Medulla oblongata (tissue), 1 donor: ENCODE measurements around the gene MMP25.

Experiments
- DNase-seq: peaks from one replicate; pipeline ENCODE4 v3.0.0-alpha.2; 2015; ENCODE audit errors: extremely low spot score

MMP25 gene

DNA sequence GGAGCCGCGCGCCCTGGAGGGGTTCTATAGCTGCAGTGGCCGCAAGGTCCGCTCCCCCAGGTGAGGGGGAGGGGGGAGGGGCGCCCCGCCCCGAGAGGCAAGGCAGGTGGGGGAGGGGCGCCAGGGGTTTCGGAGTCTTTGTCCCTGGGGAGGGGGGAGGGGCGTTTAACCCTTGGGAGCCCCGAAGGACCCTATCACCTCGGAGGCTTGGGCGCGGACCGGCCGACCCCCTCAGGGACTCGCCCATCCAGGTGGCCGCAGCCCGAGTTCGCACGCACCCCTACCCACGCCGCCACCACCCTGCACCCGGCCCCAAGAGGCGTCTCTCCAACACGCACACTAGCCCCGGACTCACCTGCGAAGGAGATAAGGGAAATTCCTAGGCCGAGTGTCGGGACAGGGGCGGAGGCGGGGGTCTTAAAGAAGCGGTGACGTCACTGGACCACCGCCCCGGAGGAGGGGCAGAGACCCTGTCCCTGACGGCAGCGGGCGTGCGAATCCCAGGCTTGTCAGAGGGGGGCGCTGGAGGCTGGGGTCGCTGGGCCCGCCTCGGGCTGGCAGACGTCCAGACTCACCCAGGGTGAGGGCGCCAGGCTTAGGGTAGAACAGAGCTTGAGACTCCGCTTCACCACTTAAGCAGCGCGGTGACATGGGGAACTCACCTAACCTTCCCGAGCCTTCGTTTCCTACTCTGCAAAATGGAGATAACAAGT lies 28.4 kb upstream of the MMP25 start, which contains the start of gene CLDN6:
TSS of gene CLDN6 (minus strand) at position 390 of the 713 bp plus-strand sequence. CDS start 2,162 bp downstream, outside the sequence.
- no peak for DNase-seq

DNA sequence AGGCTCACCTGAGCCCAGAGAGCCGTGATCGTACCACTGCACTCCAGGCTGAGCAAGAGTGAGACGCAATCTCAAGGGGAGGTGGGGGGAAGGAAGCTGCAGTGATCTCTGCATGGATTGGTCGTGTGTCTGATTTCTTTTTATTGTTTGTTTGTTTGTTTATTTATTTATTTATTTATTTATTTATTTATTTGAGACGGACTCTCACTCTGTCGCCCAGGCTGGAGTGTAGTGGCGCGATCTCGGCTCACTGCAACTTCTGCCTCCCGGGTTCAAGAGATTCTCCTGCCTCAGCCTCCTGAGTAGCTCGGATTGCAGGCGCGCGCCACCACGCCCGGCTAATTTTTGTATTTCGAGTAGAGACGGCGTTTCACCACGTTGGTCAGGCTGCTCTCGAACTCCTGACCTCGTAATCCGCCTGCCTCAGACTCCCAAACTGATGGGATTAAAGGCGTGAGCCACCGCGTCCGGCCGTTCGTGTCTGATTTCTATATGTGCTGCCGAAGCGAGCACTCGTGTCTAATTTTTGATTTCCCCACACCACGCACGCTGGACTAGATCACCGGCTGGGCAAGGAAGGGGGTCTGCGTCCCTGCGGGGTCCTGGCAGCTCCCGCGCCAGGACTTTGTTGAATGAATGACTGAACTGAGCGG lies 26.6 kb upstream of the MMP25 start:
- no peak for DNase-seq

DNA sequence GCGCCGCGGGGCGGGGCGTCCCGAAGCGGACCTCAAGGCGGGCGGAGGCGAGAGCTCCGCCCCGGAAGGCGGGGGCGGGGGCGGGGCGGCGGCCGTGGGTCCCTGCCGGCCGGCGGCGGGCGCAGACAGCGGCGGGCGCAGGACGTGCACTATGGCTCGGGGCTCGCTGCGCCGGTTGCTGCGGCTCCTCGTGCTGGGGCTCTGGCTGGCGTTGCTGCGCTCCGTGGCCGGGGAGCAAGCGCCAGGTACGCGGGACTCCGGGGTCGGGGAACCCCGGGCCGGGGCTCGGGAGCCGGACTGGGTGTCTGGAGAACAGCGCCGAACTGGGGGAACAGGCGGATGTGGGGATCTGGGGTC lies 26.1 kb upstream of the MMP25 start, which contains the start of gene TNFRSF12A:
TSS of gene TNFRSF12A (plus strand) at position 122 of the 357 bp plus-strand sequence. CDS start at position 152, 30 bp downstream.
- DNase-seq = peak; percentile 66

DNA sequence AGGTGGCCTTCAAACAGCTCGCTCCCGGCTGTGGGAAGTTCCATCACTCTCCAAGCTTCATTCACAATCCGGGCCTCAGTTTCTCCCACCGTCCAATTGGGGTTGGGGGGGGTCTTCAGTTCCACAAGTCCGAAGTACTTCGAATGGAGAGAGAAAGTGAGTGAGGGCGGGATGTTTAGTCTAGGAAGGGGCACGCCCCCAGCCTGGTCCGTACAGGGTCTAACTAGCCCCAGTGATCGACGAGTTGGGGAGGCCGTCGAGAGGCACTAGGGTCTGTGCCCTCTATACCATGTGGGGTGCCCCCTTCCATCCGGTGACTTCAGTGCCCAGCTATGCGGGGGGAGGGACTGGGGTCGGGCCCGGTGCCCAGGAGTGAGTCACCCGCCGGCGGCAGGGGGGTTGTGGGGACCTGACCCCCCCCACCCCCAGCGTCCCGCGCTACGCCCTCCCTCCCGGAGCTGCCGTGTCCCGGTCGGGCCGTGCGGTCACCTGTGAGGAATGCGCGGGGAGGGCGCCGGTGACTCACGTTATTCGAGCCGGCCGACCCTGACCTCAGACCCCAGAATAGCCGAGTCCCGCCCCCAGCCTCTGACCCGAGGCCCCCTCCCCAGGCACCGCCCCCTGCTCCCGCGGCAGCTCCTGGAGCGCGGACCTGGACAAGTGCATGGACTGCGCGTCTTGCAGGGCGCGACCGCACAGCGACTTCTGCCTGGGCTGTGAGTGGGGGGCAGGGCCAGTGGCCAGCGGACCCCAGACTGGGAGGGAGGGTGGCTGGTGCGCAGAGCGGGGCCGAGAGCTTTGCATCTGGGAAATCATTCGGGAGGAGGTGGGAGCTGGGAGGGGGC lies 25.5 kb upstream of the MMP25 start:
- DNase-seq = peak; percentile 30

DNA sequence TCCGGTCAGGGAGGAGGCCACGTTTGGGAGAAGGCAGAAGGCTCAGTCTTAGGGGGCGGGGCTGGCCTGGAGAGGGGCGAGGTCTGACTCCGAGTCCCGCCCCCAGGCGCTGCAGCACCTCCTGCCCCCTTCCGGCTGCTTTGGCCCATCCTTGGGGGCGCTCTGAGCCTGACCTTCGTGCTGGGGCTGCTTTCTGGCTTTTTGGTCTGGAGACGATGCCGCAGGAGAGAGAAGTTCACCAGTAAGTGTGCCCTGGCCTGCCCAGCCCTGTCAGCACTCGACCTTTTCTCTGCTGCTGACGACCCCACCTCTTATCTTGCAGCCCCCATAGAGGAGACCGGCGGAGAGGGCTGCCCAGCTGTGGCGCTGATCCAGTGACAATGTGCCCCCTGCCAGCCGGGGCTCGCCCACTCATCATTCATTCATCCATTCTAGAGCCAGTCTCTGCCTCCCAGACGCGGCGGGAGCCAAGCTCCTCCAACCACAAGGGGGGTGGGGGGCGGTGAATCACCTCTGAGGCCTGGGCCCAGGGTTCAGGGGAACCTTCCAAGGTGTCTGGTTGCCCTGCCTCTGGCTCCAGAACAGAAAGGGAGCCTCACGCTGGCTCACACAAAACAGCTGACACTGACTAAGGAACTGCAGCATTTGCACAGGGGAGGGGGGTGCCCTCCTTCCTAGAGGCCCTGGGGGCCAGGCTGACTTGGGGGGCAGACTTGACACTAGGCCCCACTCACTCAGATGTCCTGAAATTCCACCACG lies 24.7 kb upstream of the MMP25 start:
- peak; percentile 61 for DNase-seq

DNA sequence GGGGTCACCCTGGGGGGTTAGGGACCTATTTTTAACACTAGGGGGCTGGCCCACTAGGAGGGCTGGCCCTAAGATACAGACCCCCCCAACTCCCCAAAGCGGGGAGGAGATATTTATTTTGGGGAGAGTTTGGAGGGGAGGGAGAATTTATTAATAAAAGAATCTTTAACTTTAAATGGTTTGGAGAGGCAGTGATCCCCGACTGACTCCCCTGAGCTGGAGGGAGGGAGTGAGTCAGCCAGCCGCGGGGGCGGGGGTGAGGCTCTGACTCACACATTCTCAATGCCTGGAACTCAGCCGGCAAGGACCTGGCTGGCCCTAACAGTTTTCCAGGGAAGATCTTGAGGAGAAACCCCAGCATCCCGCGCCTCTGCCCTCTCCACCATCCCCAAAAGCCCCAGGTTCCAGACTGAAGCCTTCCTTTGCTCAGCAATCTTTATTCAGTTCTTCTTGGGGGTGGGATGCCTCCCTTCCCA lies 24.1 kb upstream of the MMP25 start:
- peak; percentile 55 for DNase-seq

DNA sequence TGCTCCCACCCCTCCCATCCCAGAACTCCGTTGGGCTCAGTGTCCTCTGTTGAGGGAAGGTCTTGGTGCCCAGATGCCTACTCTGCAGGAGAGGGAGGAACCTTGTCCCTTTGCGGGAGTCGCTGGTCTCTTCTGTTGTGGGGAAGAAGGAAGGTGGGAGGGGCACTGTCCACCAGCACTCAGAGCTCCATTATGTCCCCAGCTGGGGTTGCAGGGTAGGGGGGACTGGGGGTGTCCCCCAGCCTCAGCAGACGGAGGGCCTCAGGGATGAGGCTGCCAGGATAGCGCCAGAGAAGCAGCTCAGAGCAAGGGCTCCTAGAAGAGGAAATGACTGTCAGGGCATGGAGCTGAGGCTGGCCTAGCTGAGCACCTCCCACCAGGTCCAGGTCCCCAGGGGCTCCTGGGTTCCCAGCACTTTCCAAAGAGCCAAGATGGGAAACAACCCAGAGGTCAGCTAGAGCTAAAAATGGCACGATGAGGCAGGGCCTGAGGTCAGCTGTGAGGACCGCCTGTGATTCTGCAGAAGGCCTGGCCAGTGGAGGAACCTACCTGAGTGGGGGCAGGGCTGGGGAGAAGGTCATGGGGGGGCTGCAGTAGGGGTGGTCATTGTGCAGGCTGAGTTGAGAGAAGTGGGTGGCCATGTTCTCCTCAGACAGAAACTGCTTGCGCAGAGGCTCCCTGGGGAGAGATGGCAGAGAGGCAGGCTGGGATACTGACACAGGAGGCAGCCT lies 23.5 kb upstream of the MMP25 start:
- DNase-seq = peak; percentile 25

DNA sequence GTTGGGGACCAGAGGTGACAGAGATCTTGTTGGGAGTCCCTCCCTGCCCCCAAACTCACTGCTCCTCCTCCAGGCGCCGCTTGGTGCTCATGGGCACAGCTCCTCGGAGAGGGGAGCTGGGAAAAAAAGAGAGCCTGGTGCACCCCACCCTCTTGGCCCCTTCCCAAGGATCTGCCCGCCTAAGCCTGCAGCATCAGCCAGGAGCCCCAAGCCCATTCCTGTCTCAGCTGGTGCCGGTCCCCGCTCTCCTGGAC lies 23.0 kb upstream of the MMP25 start:
- DNase-seq = peak; percentile 25

DNA sequence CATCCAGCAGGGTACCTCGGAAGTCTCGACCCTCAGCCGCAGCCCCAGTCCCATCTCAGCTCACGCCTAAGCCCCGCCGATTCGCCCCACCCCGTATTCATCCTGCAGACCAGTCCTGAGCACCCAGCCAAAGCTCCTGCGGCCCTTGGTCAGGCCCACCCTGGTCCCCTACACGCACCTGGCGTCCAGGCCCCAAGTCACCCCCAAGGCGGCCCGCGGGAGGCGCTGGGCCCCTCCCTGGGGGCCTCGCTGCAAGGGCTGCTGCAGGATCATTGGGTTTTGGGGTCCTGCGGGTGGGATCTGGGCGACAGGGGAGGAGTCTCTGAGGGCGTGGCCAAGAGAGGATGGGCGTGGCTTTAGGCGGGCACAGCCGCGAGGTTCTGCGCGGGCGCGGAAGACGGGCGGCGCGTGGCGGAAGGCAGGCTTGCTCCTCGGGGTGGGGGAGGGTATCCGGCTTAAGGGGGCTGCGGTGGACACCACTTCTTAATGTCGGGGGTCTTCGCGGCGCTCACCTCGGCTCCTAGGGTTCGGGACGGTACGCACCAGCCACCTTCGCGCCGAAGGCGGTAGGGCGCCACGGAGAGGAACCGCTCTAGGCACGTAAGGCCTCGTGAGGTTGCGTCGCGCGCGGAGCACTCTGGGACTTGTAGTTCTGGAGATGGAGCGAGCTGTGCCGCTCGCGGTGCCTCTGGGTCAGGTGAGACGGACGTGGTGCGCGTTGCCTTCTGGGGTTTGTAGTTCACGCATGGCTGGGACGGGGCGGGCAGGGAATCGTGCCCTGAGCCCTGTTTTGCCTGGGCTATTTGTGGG lies 22.5 kb upstream of the MMP25 start, which contains the start of the genes HCFC1R1 and THOC6:
TSS of gene HCFC1R1 (minus strand) at position 274 of the 810 bp plus-strand sequence. CDS start at position 273, 1 bp downstream.
TSS of gene THOC6 (plus strand) at position 367 of the 810 bp plus-strand sequence. CDS start at position 659, 292 bp downstream.
- peak; percentile 98 for DNase-seq

DNA sequence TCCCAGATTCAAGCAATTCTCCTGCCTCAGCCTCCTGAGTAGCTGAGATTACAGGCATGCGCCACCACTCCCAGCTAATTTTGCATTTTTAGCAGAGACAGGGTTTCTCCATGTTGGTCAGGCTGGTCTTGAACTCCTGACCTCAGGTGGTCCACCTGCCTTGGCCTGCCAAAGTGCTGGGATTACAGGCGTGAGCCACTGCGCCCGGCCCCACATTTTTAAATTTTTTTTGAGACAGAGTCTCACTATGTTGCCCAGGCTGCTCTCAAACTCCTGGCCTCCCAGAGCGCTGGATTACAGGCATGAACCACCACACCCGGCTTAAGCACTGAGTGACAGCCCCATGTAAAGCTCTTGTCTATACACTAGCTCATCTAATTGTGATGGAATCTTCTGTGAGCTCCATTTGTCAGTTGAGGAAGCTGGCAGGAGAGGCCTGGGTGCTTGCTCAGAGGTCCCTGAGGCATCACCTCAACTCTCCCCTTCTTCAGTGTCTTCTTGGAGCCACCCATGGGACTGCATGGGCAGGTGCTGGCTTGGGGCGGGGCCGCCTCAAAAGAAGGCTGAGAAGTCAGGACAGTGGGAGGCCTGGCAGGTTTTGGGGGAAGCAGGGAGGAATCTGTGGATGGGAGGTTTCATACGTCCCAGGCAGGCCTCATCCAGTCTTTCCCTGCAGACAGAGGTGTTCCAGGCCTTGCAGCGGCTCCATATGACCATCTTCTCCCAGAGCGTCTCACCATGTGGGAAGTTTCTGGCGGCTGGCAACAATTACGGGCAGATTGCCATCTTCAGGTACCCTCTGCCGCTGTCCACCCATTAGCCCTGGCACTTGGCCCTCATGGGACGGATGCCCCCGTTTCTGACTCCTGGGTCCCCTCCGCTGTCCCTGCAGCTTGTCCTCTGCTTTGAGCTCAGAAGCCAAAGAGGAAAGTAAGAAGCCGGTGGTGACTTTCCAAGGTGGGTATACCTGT lies 21.0 kb upstream of the MMP25 start:
- DNase-seq = no peak

DNA sequence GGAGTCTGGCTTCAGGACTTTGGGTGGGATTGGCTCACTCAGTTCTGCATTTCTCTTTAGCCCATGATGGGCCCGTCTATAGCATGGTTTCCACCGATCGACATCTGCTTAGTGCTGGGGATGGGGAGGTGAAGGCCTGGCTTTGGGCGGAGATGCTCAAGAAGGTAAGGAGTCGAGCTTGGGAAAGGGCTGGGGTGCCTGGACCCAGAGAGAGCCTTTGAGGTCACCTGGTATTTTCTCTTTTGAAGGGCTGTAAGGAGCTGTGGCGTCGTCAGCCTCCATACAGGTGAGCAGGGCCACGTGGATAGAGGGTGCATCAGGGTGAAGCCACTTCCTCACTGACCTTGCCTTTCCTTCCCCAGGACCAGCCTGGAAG lies 20.4 kb upstream of the MMP25 start:
- no peak for DNase-seq

DNA sequence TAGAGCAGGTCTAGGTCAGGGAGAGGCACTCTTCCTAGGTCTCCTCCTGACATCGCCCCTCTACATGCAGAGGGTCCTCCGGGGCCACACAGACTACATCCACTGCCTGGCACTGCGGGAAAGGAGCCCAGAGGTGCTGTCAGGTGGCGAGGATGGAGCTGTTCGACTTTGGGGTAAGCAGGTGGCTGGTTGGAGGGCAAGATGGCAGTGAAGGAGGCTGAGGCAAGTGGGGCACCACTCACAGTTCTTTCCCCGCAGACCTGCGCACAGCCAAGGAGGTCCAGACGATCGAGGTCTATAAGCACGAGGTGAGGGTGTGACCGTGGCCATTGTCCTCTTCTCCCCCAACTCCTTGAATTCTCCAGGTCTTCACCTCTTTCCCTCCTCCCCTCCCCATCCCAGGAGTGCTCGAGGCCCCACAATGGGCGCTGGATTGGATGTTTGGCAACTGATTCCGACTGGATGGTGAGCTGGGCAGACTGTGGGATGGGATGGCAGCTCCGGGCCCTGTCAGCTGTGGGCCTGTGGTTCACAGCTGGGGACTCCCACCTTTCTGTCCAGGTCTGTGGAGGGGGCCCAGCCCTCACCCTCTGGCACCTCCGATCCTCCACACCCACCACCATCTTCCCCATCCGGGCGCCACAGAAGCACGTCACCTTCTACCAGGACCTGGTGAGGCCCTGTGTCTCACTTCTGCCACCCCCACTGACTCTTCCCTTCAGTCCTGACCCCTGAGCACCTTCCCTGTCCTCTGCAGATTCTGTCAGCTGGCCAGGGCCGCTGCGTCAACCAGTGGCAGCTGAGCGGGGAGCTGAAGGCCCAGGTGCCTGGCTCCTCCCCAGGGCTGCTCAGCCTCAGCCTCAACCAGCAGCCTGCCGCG lies 19.5 kb upstream of the MMP25 start:
- DNase-seq = no peak

DNA sequence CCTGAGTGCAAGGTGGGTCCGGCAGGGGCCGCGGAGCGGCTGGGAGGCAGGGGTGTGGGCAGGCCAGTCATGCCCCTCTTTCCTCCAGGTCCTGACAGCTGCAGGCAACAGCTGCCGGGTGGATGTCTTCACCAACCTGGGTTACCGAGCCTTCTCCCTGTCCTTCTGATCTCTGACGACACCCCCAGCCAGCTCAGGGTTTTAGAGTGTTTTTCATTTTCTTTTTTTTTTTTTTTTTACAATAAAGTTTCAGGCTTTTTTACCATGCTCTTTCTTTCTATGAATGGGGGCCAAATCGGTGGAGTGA lies 18.9 kb upstream of the MMP25 start:
- no peak for DNase-seq

DNA sequence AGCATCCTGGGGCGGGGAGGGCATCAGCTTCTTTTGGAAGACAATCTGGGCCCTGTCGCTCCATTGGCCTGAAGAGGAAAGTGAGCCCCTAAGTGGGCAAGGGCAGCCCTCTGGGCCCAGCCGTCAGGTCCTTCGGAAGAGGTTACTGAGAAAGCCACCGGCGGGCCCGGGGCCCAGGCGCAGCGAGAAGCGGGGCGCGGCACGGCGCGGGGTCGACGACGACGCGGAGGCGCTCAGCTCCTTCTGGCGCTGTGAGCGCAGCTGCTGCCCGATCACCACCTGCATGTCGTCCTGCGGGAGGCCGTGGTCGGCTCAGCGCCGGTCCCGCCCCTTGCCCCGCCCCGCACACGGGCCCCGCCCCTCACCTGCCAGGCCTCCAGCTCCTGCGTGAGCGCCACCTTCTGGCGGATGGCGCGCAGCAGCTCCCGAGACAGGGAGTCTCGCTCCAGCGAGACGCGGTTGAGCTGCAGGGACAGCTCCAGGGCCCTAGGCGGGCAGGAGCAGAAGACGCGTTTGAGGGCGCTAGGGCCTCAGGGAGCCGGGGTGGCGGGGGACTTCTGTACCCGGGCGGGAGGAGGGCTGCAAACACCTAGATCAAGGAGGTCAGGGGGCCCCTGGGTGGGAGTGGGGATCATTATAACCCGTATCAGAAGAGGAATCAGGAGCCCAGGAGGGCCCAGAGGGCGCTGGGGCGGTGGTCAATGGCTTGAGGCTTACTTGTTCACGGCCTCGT lies 18.2 kb upstream of the MMP25 start:
- DNase-seq = peak; percentile 54

DNA sequence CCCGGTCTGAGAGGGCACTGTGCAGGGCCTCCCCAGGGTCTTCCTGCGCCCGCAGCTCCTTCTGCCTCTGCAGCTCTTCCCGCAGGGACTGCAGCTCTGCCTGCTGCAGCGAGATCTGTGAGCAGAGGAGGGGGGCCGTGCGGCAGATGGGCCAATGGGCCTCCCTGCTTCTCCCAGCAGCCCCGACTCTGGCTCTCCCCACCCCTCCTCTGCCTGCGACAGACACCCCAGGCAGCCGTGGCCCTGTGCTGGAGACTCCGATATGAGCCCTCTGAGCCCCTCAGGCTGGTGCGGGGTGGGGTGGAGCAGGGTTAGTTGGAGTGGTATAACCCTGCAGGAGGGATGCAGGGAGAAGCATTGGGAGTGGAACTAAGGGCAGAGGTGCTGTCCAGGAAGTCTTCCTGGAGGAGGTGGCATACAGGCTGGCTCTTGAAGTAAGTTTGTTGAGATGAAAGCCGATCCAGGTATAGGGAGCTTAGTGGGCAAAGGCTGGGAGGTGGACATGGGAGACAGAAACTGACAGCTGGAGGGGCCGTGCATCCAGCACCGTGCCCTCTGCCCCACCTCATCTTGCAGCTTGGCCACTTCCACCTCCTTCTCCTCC lies 17.5 kb upstream of the MMP25 start:
- no peak for DNase-seq

DNA sequence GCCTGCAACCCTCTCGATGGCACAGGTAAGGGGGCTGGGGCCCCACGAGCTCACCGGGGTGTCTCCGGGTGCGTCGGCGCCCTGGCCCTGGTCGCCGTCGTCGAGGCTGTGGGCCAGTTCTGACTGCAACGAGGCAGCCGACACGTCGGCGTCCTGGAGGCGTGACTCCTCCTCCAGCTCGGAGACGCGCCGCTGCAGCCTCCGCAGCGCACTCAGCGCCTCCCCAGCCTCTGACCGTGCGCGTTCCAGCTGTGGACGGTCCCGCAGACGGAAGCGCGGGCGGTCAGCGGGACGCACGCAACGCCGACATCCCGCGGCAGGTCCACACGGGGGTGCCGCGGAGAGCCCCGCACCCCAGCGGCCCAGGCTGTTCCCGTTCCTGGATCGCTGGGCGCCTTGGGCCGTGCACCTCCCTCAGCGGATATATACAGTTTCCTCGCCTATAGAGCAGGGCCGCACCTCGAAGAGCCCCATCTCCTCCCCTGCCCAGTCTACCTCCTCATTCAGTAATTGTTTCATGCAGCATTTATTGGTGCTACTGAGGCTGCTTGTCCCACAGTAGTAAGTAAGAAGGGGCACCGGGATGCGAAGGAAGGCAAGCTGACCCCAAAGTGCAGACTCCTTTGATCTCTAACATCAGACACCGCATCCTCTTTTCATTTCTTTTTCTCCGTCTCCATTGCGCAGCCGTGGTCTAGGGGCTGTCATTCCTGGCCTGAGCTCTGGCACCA lies 16.7 kb upstream of the MMP25 start:
- no peak for DNase-seq
